WI38 (cell line): Measurements from ENCODE around the gene TRIM71.

Experiments
- H3K4me3 ChIP-seq: 2 replicates; pipeline ENCODE4 v1.5.1; 2011; ENCODE audit warnings: low read depth, mild to moderate bottlenecking, control low read depth, low read length
- CTCF ChIP-seq: IDR thresholded peaks from 2 replicates; pipeline ENCODE4 v1.5.1; 2012; ENCODE audit warnings: low read depth, mild to moderate bottlenecking, control low read depth, low read length

TRIM71 gene

GRCh38 chr3:32855350-32855953 lies 37.7 kb downstream of the TRIM71 start:
- no peak overlapping the region for H3K4me3 ChIP-seq
- TF ChIP-seq CTCF: no peak

DNA sequence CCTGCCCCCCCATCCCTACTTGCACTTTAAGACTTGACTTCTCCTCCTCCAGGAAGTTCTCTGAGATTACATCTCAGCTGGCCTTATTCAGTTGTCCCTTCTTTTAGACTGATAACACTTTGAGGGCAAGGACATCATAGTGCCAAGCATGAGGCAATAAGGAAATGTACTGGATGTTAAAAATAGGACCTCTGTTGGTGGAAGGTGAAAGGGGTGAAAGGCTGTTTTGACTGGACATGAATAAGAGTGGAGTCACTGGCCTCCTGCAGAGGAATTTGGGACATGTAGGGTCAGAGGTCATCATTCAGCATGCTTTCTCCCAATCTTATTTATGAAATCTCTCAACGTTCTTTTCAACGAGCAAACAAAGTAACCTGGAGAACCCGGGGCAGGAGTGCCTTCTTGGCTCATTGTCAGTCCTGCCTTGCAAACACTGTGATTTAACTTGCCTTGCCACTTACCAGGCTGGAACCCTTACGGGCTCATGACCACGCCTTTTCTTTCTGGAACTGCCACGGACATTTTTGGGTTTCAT lies 38.6 kb downstream of the TRIM71 start:
- TF ChIP-seq CTCF: no peak

DNA sequence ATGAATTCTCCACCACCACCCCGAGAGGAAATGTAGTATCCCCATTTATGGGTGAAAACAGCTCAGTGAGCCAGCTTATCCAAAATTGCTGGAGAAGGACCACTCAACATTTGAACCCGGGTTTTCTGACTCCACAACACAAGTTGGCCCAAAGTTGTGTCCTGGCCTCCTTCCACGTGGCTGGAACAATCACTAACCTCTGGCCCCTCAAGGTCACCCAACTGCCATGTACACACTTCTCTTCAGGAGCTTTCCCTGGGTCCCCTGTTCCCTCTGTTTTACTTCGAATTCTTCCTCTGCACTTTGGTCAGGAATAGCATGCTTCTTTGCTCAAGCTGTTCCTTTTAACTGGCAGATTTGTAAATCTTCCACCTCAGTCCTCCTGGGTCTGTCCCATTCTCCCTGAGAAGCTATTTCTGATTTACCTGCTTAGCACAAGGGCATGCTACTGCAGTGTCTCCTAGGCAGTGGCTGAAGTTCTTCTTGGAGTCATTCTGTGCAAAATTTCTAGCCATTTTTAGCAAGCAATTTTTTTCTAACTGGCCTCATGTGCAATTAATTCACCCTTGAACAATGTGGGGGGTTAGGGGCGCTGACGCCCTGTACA lies 39.2 kb downstream of the TRIM71 start:
- no peak for TF ChIP-seq CTCF
- no peak overlapping the region for H3K4me3 ChIP-seq

More for the DNA sequence above, 38.6 kb downstream of the TRIM71 start:
- H3K4me3 ChIP-seq: no peak overlapping the region

- H3K4me3 ChIP-seq: no peak overlapping the region
- no peak for TF ChIP-seq CTCF
These were observed 40.1 kb downstream of the TRIM71 start for GRCh38 chr3:32857921-32858320.

DNA sequence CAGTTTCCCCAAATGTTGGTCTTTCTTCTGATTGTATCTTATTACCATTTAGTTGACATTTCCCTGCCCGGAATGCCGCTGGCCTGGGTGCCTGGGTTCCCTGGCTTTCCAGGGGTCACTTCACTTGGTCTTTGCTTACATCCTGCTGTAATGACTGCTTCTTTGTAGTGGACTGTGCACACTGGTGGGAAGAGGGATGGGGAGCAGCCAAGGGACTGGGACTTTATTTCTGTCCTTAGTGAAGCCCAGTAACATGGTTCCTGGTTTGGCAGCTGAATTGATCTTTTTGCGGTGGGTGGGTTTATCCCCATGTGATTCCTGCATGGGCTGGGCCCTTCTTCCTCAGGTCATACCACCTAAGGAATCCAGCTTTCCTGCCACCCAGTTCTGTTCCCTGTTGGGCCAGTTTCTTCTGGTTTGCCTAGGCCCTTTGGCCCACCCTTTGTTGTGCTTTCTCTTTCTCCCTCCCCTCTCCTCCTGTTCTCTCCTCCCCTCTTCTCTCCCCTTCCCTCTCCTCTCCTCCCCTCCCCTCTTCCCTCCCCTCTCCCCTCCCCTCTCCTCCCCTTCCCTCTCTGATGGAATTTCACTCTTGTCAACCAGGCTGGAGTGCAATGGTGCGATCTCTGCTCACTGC lies 41.9 kb downstream of the TRIM71 start:
- no peak for TF ChIP-seq CTCF
- no peak overlapping the region for H3K4me3 ChIP-seq

DNA sequence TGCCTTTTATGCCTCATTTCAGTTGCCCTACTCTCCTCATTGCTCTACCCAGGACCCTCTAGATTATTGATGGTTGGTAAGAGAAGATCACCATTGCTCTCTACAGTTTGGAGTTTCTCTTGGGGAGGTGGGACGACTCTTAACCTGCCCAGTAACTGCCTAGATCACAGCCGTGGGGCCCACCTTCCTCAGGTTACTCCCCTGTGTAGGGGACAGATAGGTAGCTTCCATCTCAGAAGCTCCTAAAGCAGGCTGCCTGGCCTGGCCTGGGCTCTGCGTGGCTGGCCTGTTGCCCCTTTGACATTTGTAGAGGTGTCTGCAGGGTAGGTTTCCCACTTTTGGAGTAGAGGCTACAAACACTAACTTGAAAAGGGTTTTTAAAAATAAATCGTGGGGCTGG lies 42.7 kb downstream of the TRIM71 start:
- TF ChIP-seq CTCF: no peak
- H3K4me3 ChIP-seq: no peak overlapping the region

- TF ChIP-seq CTCF: no peak
- no peak overlapping the region for H3K4me3 ChIP-seq
These were observed 43.9 kb downstream of the TRIM71 start for GRCh38 chr3:32861681-32862080.
